ENCODE measurements around the gene CENPN.

DNA sequence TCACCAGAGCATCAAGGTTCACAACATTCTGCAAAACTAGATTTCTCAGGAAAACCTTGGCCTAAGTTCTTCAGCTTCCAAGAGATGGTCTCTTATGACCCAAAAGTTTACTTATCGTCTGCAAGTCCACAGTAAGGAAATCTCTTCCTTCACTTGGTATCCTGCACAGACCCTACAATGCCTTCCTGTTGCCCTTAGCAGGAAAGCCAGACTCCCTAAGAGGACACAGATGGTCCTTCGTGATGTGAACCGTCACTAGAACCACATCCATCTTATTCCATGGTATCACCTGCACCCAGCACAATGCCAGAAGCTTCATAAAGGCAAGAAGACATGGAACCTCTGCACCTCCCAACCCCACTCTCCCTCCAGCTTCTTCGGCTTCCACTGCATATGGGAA, 34.4 kb upstream of the CENPN start:
- TF ChIP-seq, protein P1, sequence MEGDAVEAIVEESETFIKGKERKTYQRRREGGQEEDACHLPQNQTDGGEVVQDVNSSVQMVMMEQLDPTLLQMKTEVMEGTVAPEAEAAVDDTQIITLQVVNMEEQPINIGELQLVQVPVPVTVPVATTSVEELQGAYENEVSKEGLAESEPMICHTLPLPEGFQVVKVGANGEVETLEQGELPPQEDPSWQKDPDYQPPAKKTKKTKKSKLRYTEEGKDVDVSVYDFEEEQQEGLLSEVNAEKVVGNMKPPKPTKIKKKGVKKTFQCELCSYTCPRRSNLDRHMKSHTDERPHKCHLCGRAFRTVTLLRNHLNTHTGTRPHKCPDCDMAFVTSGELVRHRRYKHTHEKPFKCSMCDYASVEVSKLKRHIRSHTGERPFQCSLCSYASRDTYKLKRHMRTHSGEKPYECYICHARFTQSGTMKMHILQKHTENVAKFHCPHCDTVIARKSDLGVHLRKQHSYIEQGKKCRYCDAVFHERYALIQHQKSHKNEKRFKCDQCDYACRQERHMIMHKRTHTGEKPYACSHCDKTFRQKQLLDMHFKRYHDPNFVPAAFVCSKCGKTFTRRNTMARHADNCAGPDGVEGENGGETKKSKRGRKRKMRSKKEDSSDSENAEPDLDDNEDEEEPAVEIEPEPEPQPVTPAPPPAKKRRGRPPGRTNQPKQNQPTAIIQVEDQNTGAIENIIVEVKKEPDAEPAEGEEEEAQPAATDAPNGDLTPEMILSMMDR (IDR thresholded peaks at IDR 0.05) = no peak
- TF ChIP-seq POLR2A (IDR thresholded peaks at IDR 0.05; ENCODE audit: low read depth) = no peak

Data from esophagus muscularis mucosa (tissue), 3 donors.